DMS53 (cell line): ENCODE results near the gene RBM25.

Experiments
- DNase-seq: peaks from one replicate; lab custom pipeline; 2025; lab: John Stamatoyannopoulos, UW

The RBM25 gene

GRCh38 chr14:73102806-73103497 lies 44.6 kb downstream of the RBM25 start:
- DNase-seq, result no peak

GRCh38 chr14:73105050-73105449 lies 46.7 kb downstream of the RBM25 start:
- no peak for DNase-seq

GRCh38 chr14:73105727-73106126 lies 47.4 kb downstream of the RBM25 start:
- DNase-seq, result no peak

GRCh38 chr14:73116079-73116665 lies 57.8 kb downstream of the RBM25 start:
- DNase-seq, result no peak

GRCh38 chr14:73124180-73124894 lies 66.0 kb downstream of the RBM25 start:
- DNase-seq, result no peak

GRCh38 chr14:73125169-73125588 lies 66.8 kb downstream of the RBM25 start:
- DNase-seq, result no peak

GRCh38 chr14:73125746-73126145 lies 67.4 kb downstream of the RBM25 start:
- DNase-seq, result no peak

GRCh38 chr14:73133795-73134194 lies 75.5 kb downstream of the RBM25 start:
- DNase-seq, result peak; percentile 11

GRCh38 chr14:73136085-73136386 lies 77.7 kb downstream of the RBM25 start:
- no peak for DNase-seq

- DNase-seq, result peak; percentile 93
These were observed 78.3 kb downstream of the RBM25 start, which contains the start of gene PSEN1 for GRCh38 chr14:73136387-73137225. PSEN1 (plus strand) TSS chr14:73136507; CDS start chr14:73148020, 11,513 bp downstream.

- no peak for DNase-seq
These were observed 82.5 kb downstream of the RBM25 start for GRCh38 chr14:73140811-73141323.

- no peak for DNase-seq
These were observed 83.9 kb downstream of the RBM25 start for GRCh38 chr14:73142216-73142615.

GRCh38 chr14:73143003-73143402 lies 84.7 kb downstream of the RBM25 start:
- no peak for DNase-seq

- DNase-seq, result no peak
These were observed 85.3 kb downstream of the RBM25 start for GRCh38 chr14:73143617-73144016.

GRCh38 chr14:73145371-73145770 lies 87.0 kb downstream of the RBM25 start:
- DNase-seq, result no peak

- DNase-seq, result no peak
These were observed 87.8 kb downstream of the RBM25 start for GRCh38 chr14:73146111-73146510.

GRCh38 chr14:73149753-73150152 lies 91.4 kb downstream of the RBM25 start:
- DNase-seq, result no peak

GRCh38 chr14:73153272-73153671 lies 94.9 kb downstream of the RBM25 start:
- no peak for DNase-seq

- DNase-seq, result no peak
These were observed 103.9 kb downstream of the RBM25 start for GRCh38 chr14:73162251-73162650.

- no peak for DNase-seq
These were observed 108.1 kb downstream of the RBM25 start for GRCh38 chr14:73166399-73166798.

- no peak for DNase-seq
These were observed 109.4 kb downstream of the RBM25 start for GRCh38 chr14:73167727-73168126.

- no peak for DNase-seq
These were observed 109.9 kb downstream of the RBM25 start for GRCh38 chr14:73168274-73168673.
